WI38 (cell line): Measurements from ENCODE around the gene MKKS.

Experiments
- H3K4me3 ChIP-seq: 2 replicates; pipeline ENCODE4 v1.5.1; 2011; ENCODE audit warnings: low read depth, mild to moderate bottlenecking, control low read depth, low read length
- CTCF ChIP-seq: IDR thresholded peaks from 2 replicates; pipeline ENCODE4 v1.5.1; 2012; ENCODE audit warnings: low read depth, mild to moderate bottlenecking, control low read depth, low read length

Gene MKKS

GRCh38 chr20:10474606-10475184 lies 40.7 kb upstream of the MKKS start:
- H3K4me3 ChIP-seq, result no peak overlapping the region
- no peak for TF ChIP-seq CTCF

- no peak for TF ChIP-seq CTCF
Observed at GRCh38 chr20:10472871-10473270, 38.8 kb upstream of the MKKS start.

GRCh38 chr20:10470276-10470675 lies 36.3 kb upstream of the MKKS start:
- TF ChIP-seq CTCF, result no peak
- no peak overlapping the region for H3K4me3 ChIP-seq

More at GRCh38 chr20:10472871-10473270, 38.8 kb upstream of the MKKS start:
- no peak overlapping the region for H3K4me3 ChIP-seq

GRCh38 chr20:10469599-10469998 lies 35.6 kb upstream of the MKKS start:
- peak; percentile 43 for TF ChIP-seq CTCF
- no peak overlapping the region for H3K4me3 ChIP-seq

- TF ChIP-seq CTCF, result no peak
- H3K4me3 ChIP-seq, result no peak overlapping the region
Observed at GRCh38 chr20:10469056-10469455, 35.0 kb upstream of the MKKS start.

GRCh38 chr20:10468340-10468845 lies 34.4 kb upstream of the MKKS start:
- no peak overlapping the region for H3K4me3 ChIP-seq
- no peak for TF ChIP-seq CTCF

GRCh38 chr20:10467681-10468339 lies 33.8 kb upstream of the MKKS start:
- TF ChIP-seq CTCF, result no peak
- no peak overlapping the region for H3K4me3 ChIP-seq
